ENCODE results near the gene SARS2.

Gene SARS2

DNA sequence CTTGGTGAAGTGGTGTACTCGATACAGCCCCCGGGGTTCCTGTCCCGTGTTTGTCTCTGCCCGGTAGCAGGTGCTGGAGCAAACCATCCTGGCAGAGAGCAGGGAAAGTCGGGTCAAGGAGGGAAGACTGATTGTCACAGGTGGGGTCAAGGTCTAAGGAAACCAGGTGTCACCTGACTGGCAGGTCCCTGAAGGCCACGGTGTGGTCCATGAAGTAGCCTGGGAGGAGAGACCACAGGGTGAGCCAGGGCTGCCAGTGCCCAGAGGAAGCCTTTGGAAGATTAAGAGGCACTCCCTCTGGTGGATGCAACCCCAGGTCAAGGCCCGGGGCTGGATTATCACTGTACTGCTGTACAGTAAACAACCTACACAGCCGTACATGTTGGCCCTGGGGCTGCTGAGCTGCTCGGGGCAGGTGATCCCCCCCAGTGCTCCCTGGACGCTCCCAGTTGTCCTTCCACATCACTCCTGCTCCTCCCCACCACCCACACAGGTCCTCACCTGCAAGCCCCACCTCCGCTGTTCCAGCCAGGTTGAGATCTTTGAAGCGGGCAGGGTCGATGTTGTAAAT, 12.6 kb downstream of the SARS2 start:
- no peak for DNase-seq (ENCODE audit: low read depth)

DNA sequence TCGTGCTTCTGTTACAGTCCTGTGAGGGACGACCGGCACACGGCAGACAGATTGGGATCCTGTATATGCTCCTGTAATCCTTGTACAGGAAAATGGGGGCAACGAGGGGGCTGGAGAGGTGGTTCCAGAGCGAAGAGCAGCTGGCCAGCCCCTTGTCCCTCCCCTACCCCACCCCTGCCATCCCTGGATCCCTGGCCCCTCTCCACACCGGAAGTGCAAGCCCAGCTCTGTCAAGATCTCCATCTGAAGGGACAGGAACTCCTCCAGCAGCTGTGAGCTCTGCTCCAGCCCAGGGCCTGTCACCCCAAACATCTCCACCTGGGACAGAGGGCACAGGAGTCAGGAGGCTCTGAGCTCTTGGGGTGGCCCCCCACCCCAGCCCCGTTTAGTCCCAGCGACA, 13.0 kb downstream of the SARS2 start:
- DNase-seq (ENCODE audit: low read depth): no peak

GRCh38 chr19:38915329-38916321, 14.9 kb downstream of the SARS2 start:
- no peak for DNase-seq (ENCODE audit: low read depth)

- no peak for DNase-seq (ENCODE audit: low read depth)
Measured at GRCh38 chr19:38913958-38914357, 16.6 kb downstream of the SARS2 start.

DNA sequence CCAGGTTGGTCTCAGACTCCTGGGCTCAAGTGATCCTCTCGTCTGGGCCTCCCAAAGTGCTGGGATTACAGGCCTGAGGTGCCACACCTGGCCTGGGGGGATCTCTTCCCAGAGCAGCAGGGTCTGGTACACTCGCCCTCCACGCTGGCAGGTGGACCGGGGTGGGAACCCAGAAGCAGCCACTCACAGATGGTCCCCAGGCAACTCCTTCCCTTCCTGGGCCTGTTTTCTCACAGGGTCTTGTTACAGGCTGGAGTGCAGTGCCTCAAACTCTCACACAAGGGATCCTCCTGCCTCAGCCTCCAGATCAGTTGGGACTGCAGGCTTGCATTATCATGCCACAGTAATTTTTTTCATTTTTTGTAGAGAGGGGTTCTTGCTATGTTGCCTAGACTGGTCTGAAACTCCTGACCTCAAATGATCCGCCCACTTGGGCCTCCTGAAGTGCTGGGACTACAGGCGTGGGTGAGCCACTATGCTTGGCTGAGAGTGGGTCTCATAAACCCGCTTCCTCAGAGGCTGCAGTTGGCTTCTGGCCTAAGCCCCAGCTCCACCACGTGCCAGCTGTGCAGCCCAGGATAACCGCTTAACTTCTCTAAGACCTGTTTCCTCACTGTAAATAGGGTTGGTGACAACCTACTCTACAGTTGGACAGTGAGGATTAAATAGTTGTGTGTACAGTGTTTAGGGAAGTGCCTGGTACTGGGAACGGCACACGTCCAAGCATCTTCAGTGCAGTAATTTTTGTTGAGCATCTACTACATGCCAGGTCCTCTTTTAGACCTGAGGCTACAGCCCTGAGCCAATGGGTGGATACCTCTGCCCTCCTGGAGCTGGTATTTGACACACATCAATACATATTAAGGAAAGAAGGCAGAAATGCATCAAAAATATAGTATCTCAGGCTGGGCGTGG, 17.7 kb downstream of the SARS2 start:
- DNase-seq (ENCODE audit: low read depth): no peak

DNA sequence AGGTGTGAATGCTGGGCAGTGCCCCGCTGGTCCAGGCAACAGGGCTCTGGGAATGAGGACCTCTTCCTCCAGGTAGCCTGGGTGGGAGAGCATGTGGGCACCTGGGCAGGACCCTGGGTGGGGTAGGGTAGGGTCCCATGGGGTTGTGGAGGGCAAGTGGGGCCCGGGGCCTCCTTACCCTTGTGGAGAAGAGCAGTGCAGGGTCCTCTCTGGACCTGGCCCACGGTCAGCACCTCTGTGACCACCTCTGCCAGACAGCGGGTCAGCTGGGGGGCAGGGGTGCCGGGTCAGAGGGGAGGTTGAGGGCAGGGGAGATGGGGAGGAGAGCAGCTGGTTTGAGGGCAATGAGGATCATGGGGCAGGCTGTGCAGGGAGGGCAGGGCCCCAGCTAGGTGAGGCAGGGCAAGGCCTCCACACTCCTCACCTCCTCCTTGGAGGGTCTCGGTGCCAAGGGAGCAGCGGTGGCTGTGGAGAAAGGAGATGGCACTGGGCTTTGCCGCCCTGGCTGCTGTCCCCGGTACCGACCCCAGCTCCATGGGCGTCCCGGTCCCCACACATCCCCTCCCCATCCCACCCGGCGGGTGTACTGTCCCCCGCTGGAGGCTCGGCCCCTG, 19.1 kb downstream of the SARS2 start:
- no peak for DNase-seq (ENCODE audit: low read depth)

DNA sequence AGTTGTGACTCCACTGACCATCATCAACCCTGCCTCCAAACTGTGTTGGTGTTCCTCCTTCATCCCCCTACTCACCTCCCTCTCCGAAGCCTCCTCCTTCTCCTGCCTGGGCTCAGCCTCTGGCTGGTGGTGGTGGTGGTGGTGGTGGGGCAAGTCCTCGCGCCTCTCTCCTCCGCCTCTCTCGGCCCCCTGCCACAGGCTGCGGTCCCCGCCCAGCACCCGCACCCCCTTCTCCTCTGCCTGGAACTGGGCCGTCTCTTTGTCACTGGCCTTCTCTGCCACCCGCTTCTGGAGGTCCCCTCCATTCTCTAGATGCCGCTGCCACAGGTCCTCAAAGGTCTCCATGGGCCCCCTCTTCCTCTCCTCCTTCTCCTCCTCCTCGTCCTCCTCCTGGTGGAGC, 20.1 kb downstream of the SARS2 start:
- no peak for DNase-seq (ENCODE audit: low read depth)

GRCh38 chr19:38908911-38909310, 21.7 kb downstream of the SARS2 start:
- DNase-seq (ENCODE audit: low read depth): no peak

DNA sequence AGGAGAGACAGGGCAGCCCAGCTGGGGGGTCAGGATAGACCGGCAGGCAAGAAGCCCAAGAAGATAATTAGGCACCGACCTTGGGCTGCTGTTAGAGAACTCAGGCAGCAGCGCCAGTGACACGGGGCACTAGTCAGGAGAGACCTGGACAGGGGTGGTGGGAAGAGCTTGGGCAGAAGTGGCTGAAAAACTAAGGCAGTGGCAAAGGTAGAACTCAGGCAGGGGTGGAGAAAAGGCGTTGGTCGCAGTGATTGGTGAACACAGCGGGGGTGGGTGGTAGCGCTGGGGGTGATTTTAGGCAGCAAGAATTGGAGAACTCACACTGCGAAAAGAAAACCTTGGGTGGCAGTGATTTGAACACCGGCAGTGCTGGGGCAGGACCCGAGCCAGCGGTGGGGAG, 22.9 kb downstream of the SARS2 start:
- DNase-seq (ENCODE audit: low read depth): no peak

GRCh38 chr19:38907227-38907626, 23.3 kb downstream of the SARS2 start:
- DNase-seq (ENCODE audit: low read depth): no peak

- DNase-seq (ENCODE audit: low read depth): no peak
Measured at GRCh38 chr19:38905620-38906019, 24.9 kb downstream of the SARS2 start.

DNA sequence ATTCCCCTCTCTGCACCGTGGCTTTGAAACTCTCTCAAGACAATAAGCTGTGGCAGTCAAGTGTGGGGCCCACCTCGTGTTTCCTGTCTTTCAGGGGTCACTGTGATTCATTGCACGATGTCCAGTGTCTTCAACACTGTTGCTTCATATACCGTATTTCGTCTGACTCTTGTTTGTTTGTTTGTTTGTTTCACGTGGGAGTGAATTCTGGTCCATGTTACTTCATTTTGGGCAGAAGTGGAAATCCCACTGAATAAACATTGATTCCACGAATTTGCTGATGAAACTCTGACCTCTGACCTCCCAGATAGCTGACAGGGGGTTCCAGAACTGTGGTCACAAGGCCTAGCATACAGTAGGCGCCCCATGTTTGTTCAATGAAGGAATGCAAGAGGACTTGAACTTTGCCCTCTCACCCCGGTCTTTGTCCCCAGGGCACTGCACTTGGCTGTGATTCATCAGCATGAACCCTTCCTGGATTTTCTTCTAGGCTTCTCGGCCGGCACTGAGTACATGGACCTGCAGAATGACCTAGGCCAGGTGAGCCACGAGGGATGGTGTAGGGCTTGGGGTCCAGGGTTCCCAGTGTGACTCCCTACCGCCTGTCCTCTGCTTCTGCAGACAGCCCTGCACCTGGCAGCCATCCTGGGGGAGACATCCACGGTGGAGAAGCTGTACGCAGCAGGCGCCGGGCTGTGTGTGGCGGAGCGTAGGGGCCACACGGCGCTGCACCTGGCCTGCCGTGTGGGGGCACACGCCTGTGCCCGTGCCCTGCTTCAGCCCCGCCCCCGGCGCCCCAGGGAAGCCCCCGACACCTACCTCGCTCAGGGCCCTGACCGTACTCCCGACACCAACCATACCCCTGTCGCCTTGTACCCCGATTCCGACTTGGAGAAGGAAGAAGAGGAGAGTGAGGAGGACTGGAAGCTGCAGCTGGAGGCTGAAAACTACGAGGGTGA, 25.7 kb downstream of the SARS2 start:
- no peak for DNase-seq (ENCODE audit: low read depth)

- no peak for DNase-seq (ENCODE audit: low read depth)
Measured at GRCh38 chr19:38901683-38902082, 28.9 kb downstream of the SARS2 start.

DNA sequence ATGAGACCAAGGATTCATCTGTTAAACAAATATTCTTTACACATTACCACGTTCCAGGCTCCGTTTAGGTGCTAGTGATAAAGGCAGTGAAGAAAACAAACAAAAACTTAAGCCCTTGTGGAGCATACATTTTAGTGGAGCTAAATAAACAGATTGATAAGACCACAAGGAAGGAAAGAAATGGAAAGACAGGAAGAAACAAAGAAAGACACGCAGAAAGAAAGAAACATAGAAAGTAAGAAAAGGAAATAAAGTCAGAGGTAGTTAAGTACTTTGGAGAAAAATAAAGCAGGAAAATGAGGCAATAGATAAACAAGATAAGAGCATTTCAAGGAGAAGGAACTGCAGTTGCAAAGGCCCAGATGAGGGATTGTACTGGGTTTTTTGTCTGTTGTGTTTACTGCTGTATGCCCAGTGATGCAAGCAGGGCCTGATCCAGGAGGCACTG, 29.8 kb downstream of the SARS2 start:
- DNase-seq (ENCODE audit: low read depth): no peak

DNA sequence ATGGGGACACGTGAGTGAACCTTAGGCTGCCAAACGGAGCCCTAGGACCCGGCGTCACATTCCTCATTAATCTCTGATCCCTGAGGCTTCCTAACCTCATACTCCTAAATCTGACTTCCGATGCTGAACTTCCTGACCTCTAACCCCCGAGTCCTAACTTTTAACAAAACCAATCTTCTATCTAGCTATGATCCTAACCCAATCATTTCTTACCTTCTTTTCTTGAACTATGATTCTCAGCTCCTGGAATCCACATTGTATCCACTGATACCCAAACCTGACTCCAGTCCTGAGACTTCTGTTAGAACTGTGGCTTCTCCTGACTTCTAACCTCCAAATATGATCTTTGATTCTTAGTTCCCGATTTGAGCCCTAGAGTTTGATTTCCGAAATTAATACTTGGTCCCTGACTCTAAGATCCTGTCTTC, 30.3 kb downstream of the SARS2 start:
- no peak for DNase-seq (ENCODE audit: low read depth)

DNA sequence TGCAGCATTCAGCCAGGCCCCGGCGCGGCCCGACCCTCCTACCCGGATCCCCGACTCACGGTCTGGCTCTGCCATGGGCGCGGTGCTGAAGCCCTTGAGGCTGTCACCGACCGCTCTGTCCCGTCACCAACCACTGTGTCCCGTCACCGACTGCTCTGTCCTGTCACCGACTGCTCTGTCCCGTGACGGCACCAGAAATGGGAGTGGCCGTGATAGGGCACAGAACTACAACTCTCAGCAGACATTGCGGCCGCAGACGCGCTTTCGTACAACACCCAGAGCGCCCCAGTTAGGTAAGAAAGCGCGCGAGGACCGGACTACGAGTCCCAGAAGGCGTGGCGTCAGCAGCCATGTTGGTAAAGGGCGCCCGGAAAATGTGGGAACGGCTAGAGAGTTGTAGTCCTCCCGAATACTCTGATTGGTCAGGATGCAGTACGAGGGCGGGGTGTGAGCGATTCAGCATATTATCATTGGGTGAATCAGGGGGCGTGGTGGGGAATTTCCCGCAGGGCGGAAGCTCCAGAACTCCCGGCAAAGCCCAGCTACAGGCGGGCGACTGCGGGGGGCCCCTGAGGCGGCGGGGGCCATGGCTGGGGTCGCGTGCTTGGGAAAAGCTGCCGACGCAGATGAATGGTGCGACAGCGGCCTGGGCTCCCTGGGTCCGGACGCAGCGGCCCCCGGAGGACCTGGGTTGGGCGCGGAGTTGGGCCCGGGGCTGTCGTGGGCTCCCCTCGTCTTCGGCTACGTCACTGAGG, 30.9 kb downstream of the SARS2 start, which contains the start of the genes NFKBIB and SIRT2:
NFKBIB (plus strand) TSS at position 523 of the 755 bp plus-strand sequence; CDS start at position 587, 64 bp downstream.
SIRT2 (minus strand) TSS at position 172 of the 755 bp plus-strand sequence; CDS start at position 75, 97 bp downstream.
- DNase-seq (ENCODE audit: low read depth): peak; percentile 97

- no peak for DNase-seq (ENCODE audit: low read depth)
Measured at GRCh38 chr19:38898788-38899446, 31.6 kb downstream of the SARS2 start.

GRCh38 chr19:38894968-38895367, 35.6 kb downstream of the SARS2 start:
- DNase-seq (ENCODE audit: low read depth): no peak

DNA sequence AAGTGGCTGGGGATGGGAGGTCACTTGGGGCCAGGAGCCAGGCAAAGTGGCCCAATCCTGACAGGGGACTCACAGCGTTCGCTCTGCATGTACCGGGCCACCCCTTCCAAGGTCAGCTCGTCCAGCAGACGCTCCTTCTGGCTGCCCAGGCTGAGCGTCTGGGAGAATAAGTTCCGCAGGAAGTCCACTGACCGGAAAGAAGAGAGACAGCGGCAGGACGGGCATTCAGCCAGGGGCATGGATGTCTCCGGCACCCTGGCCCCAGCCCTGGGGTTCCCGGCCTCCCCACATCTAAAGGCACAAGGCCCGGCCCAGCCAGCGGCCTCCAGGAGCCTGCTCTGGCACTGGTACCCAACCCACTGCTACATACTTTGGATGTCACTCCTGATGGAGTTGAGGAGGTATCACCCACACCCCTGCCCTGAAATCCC, 37.2 kb downstream of the SARS2 start:
- DNase-seq (ENCODE audit: low read depth): no peak
